Panc1 (cell line): ENCODE measurements around the gene ILK. TPM values are rescaled to one million over a fixed set of nuclear protein-coding genes. Genes with fewer than 3 reads are reported as not detected.

Experiments used
- ATAC-seq: fragments of 200-7000 bp; cut with Tn5 transposase; 2 replicates; pipeline ENCODE4 v1.9.1; 2020; ENCODE audit warnings: mild to moderate bottlenecking, moderate library complexity
- BruUV-seq: library from RNA; stranded (reverse); fragments of 400-500 nt; replicated peaks from 2 replicates; lab custom pipeline; 2021; lab: Mats Ljungman, UMichigan
- CTCF ChIA-PET: fragments of 300-600 bp; sonication (Branson Sonifier 250); formaldehyde crosslinking; loops from one replicate; lab custom pipeline; 2022; ENCODE audit warnings: antibody characterized with exemption; lab: Charles Lee
- POLR2A ChIA-PET: fragments of 300-600 bp; sonication (Branson Sonifier 250); formaldehyde crosslinking; loops from one replicate; lab custom pipeline; 2022; ENCODE audit warnings: antibody characterized with exemption; lab: Charles Lee
- DNase-seq: peaks from one replicate; pipeline ENCODE4 v3.0.0-alpha.2; 2010; ENCODE audit warnings: low read depth, low spot score
- H3K27ac ChIP-seq: 2 replicates; pipeline ENCODE4 v1.5.1; 2011; ENCODE audit warnings: mild to moderate bottlenecking, low read length, inconsistent platforms
- H3K27me3 ChIP-seq: fragments of 200-500 bp; sonication (Bioruptor generic); 2 replicates; pipeline ENCODE4 v1.6.0; 2014; ENCODE audit warnings: low read length, inconsistent platforms; ENCODE audit not compliant: control insufficient read depth, insufficient read depth
- H3K36me3 ChIP-seq: fragments of 200-500 bp; sonication (Bioruptor generic); 2 replicates; pipeline ENCODE4 v1.5.1; 2014; ENCODE audit warnings: inconsistent platforms, mild to moderate bottlenecking, low read length, moderate library complexity; ENCODE audit not compliant: control insufficient read depth, insufficient read depth
- H3K4me1 ChIP-seq: 2 replicates; pipeline ENCODE4 v1.5.1; 2011; ENCODE audit warnings: inconsistent platforms, mild to moderate bottlenecking, low read length, moderate library complexity; ENCODE audit not compliant: control insufficient read depth, insufficient read depth
- H3K4me3 ChIP-seq, 2 experiments: 2 replicates each; pipeline ENCODE4 v1.5.1; 2011 to 2012; ENCODE audit warnings: low read depth in 2 of 2, low read length in 2 of 2, mild to moderate bottlenecking in 2 of 2, inconsistent platforms in 1 of 2, moderate library complexity in 1 of 2
- H3K9me3 ChIP-seq: fragments of 200-500 bp; sonication (Bioruptor generic); 2 replicates; pipeline ENCODE4 v1.5.1; 2014; ENCODE audit warnings: low read depth, mild to moderate bottlenecking, inconsistent platforms, low read length, moderate library complexity; ENCODE audit not compliant: control insufficient read depth, insufficient read depth
- CTCF ChIP-seq: fragments of 450-650 bp; IDR thresholded peaks from 2 replicates; pipeline ENCODE4 v1.5.1; 2017; ENCODE audit warnings: mild to moderate bottlenecking
- POLR2AphosphoS5 ChIP-seq: IDR thresholded peaks from 2 replicates; pipeline ENCODE4 v1.6.1; 2012; ENCODE audit warnings: mild to moderate bottlenecking, low read depth, low read length, moderate library complexity
- REST ChIP-seq, 2 experiments: IDR thresholded peaks; 2 replicates each; pipeline ENCODE4 v1.6.1; 2011 to 2012; ENCODE audit warnings: low read depth in 2 of 2, control low read depth in 1 of 2, low read length in 1 of 2, mild to moderate bottlenecking in 1 of 2, moderate library complexity in 1 of 2; ENCODE audit not compliant: insufficient read depth in 1 of 2
- SIN3A ChIP-seq: IDR thresholded peaks from 2 replicates; pipeline ENCODE4 v1.6.1; 2012; ENCODE audit warnings: low read depth, mild to moderate bottlenecking, low read length, moderate library complexity, borderline replicate concordance; ENCODE audit not compliant: insufficient read depth
- TCF7L2 ChIP-seq: IDR thresholded peaks from 2 replicates; pipeline ENCODE4 v1.6.1; 2011; ENCODE audit warnings: mild to moderate bottlenecking, low read depth, low read length, inconsistent platforms
- in situ Hi-C: cut with HindIII; loops from 2 replicates; pipeline ENCODE4 v1.10.0; 2016; ENCODE audit warnings: low sequenced_read_pairs, low pct_unique_long_range_greater_than_20kb
- intact Hi-C: fragments of 100-400 bp; cut with micrococcal nuclease; formaldehyde crosslinking; loops from one replicate; pipeline ENCODE4 v1.10.0; 2022; ENCODE audit not compliant: unreplicated experiment
- total RNA-seq: library from RNA; stranded (reverse); gene quantifications from one replicate; pipeline ENCODE4 v1.2.1, GENCODE V29; 2021; ENCODE audit not compliant: unreplicated experiment

ILK gene
- total RNA-seq, 1 experiment from 2014 or later = 204 TPM

- intact Hi-C loops (no loop called here), in situ Hi-C loops (no loop called here)
- ChIA-PET CTCF (no interaction called here), POLR2A (no interaction called here)
- BruUV-seq = no TSS peak
- Histone ChIP-seq H3K36me3 (no peaks in the 10 kb centered on the region), H3K4me1 (no peaks in the 10 kb centered on the region), H3K27ac (no peak overlapping the region), H3K4me3 (no peak overlapping the region), H3K27me3 (no peaks in the 10 kb centered on the region), H3K9me3 (no peaks in the 10 kb centered on the region)
- DNase-seq (no peak), ATAC-seq (no peak)
- no peak for TF ChIP-seq SIN3A
- no peak for TF ChIP-seq TCF7L2
- TF ChIP-seq POLR2AphosphoS5 = no peak
- TF ChIP-seq REST (IDR thresholded peaks at IDR 0.05; ENCODE audit: insufficient read depth in 1 of 2, low read depth in 2 of 2, low read length in 1 of 2) = no peak
- no peak for TF ChIP-seq CTCF
Measured at GRCh38 chr11:6570691-6571427, 32.7 kb upstream of the ILK start.

GRCh38 chr11:6571434-6572008, 32.1 kb upstream of the ILK start:
- intact Hi-C loops = no loop called here
- BruUV-seq = no TSS peak
- ATAC-seq (no peak), DNase-seq (no peak)
- Histone ChIP-seq H3K36me3 (no peaks in the 10 kb centered on the region), H3K27me3 (no peaks in the 10 kb centered on the region), H3K27ac (no peak overlapping the region), H3K4me1 (no peaks in the 10 kb centered on the region), H3K4me3 (no peak overlapping the region), H3K9me3 (no peaks in the 10 kb centered on the region)
- in situ Hi-C loops = no loop called here
- ChIA-PET POLR2A (no interaction called here), CTCF (no interaction called here)
- TF ChIP-seq REST (IDR thresholded peaks at IDR 0.05; ENCODE audit: insufficient read depth in 1 of 2, low read depth in 2 of 2, low read length in 1 of 2) = no peak
- TF ChIP-seq CTCF = no peak
